ENCODE measurements around the gene TCL1A.

- TF ChIP-seq CTCF (IDR thresholded peaks at IDR 0.05; ENCODE audit: borderline replicate concordance, extremely low read depth, low read length, poor library complexity, severe bottlenecking) = no peak
- no peak for TF ChIP-seq EZH2 (IDR thresholded peaks at IDR 0.05; ENCODE audit: borderline replicate concordance, low read depth, low read length, severe bottlenecking)
These were observed 47.5 kb upstream of the TCL1A start for GRCh38 chr14:95761436-95761835.
